BJ (cell line): ENCODE measurements around the gene ATP7B. TPM values are rescaled to one million over a fixed set of nuclear protein-coding genes. Genes with fewer than 3 reads are reported as not detected.

Experiments
- CTCF ChIA-PET: fragments of 350-600 bp; formaldehyde crosslinking; extraction: SDS; loops from one replicate; lab custom pipeline; 2021; ENCODE audit warnings: antibody characterized with exemption, inconsistent platforms; lab: Yijun Ruan, JAX
- POLR2A ChIA-PET: fragments of 300-600 bp; sonication (Branson Sonifier 250); formaldehyde crosslinking; extraction: SDS; loops from one replicate; lab custom pipeline; 2021; ENCODE audit warnings: antibody characterized with exemption; lab: Charles Lee
- DNase-seq: peaks from one replicate; pipeline ENCODE4 v3.0.0-alpha.2; 2011; ENCODE audit warnings: low read depth
- H3K27me3 ChIP-seq: 2 replicates; pipeline ENCODE4 v1.6.0; 2011; ENCODE audit warnings: low read length; ENCODE audit not compliant: control insufficient read depth, insufficient read depth
- H3K36me3 ChIP-seq: 2 replicates; pipeline ENCODE4 v1.5.1; 2011; ENCODE audit warnings: low read length; ENCODE audit not compliant: control insufficient read depth, insufficient read depth
- H3K4me3 ChIP-seq: 2 replicates; pipeline ENCODE4 v1.5.1; 2011; ENCODE audit warnings: low read depth, mild to moderate bottlenecking, control low read depth, low read length
- CTCF ChIP-seq: IDR thresholded peaks from 2 replicates; pipeline ENCODE4 v1.5.1; 2011; ENCODE audit warnings: low read depth, mild to moderate bottlenecking, control low read depth, inconsistent platforms, low read length, moderate library complexity; ENCODE audit not compliant: insufficient read depth
- polyA plus RNA-seq: library from polyadenylated mRNA; depleted of rRNA; stranded (reverse); fragments of >200 nt; gene quantifications from 2 replicates; pipeline ENCODE4 v1.2.3, GENCODE V29; 2011

ATP7B gene
- polyA plus RNA-seq, 1 experiment: 2.5 TPM

- POLR2A ChIA-PET: no interaction called here
- CTCF ChIA-PET: interaction anchor here (0.7 kb wide), 1 partner anchor 23 kb away, joined by 3 read pairs; no protein-coding TSS in a partner anchor
Measured at GRCh38 chr13:51971520-51972426, 39.5 kb downstream of the ATP7B start.

GRCh38 chr13:51970349-51970748 lies 40.9 kb downstream of the ATP7B start:
- no peaks in the 10 kb centered on the region for H3K36me3 ChIP-seq
- no peak for TF ChIP-seq CTCF
- ChIA-PET POLR2A (no interaction called here), CTCF (no interaction called here)
- DNase-seq: no peak
- H3K4me3 ChIP-seq: no peak overlapping the region
- no peaks in the 10 kb centered on the region for H3K27me3 ChIP-seq

More at GRCh38 chr13:51971520-51972426, 39.5 kb downstream of the ATP7B start:
- H3K4me3 ChIP-seq: no peak overlapping the region
- no peaks in the 10 kb centered on the region for H3K36me3 ChIP-seq
- DNase-seq: no peak
- no peak for TF ChIP-seq CTCF
- H3K27me3 ChIP-seq: no peaks in the 10 kb centered on the region

GRCh38 chr13:51967482-51968446 lies 43.5 kb downstream of the ATP7B start:
- ChIA-PET CTCF (no interaction called here), POLR2A (no interaction called here)
- no peak for DNase-seq
- Histone ChIP-seq H3K27me3 (no peaks in the 10 kb centered on the region), H3K4me3 (no peak overlapping the region), H3K36me3 (no peaks in the 10 kb centered on the region)
- TF ChIP-seq CTCF: no peak

- no peaks in the 10 kb centered on the region for H3K27me3 ChIP-seq
- no peaks in the 10 kb centered on the region for H3K36me3 ChIP-seq
- CTCF ChIA-PET: no interaction called here
- POLR2A ChIA-PET: no interaction called here
- DNase-seq: no peak
- TF ChIP-seq CTCF: no peak
- no peak overlapping the region for H3K4me3 ChIP-seq
Measured at GRCh38 chr13:51966186-51966585, 45.1 kb downstream of the ATP7B start.
